OCI-LY7 (cell line): ENCODE data around the gene KAZN.

Experiments
- EZH2phosphoT487 ChIP-seq: fragments of 200-600 bp; sonication (generic); IDR thresholded peaks from 2 replicates; pipeline ENCODE4 v1.6.1; 2018; ENCODE audit warnings: low read depth, borderline replicate concordance, mild to moderate bottlenecking, mixed run types, antibody characterized with exemption, low read length, moderate library complexity, mixed read lengths
- TF ChIP-seq, protein P1 (sequence below): fragments of 200-600 bp; sonication (generic); conservative IDR thresholded peaks from 2 replicates; pipeline ENCODE4 v1.5.1; 2014; ENCODE audit warnings: mild to moderate bottlenecking, antibody characterized with exemption, low read length, moderate library complexity, mixed read lengths

DNA sequence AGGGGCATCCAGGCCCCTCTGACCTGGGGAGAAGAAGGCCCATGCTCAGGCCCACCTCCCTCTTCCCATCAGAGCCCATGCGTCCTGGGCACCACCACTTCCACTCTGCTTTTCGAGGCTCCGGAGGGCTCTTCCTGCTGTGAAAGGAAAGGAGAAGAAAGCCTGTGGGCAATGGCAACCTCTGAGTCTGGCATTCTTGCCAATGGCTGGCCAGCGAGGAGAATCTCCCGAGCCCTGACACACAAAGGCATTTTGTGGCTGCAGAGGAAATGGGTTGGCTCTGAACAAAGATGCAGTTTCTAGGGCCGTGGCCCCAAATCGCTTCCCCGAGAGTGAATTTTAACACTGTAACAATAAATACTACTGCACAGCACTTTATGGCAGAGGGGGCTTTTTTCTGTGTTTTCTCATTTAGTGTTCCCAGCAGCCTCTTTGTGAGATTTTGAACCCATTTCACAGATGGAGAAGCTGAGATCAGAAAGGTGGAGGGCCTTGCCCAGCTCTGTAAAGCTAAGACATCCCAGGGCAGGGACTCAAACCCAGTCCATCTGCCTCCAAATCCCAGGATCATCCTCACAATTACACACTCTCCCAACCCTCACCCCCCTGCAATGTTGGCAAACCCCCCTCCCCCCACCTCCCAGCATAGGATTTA, 519.3 kb downstream of the KAZN start:
- TF ChIP-seq, protein P1, sequence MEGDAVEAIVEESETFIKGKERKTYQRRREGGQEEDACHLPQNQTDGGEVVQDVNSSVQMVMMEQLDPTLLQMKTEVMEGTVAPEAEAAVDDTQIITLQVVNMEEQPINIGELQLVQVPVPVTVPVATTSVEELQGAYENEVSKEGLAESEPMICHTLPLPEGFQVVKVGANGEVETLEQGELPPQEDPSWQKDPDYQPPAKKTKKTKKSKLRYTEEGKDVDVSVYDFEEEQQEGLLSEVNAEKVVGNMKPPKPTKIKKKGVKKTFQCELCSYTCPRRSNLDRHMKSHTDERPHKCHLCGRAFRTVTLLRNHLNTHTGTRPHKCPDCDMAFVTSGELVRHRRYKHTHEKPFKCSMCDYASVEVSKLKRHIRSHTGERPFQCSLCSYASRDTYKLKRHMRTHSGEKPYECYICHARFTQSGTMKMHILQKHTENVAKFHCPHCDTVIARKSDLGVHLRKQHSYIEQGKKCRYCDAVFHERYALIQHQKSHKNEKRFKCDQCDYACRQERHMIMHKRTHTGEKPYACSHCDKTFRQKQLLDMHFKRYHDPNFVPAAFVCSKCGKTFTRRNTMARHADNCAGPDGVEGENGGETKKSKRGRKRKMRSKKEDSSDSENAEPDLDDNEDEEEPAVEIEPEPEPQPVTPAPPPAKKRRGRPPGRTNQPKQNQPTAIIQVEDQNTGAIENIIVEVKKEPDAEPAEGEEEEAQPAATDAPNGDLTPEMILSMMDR = no peak
- TF ChIP-seq EZH2phosphoT487 = no peak
